GM18517 (cell line): ENCODE results near the gene HADH.

Experiments used
- ATAC-seq: cut with Tn5 transposase; IDR thresholded peaks from one replicate; pipeline ENCODE4 v1.9.1; 2021; ENCODE audit warnings: mild to moderate bottlenecking, moderate library complexity; ENCODE audit not compliant: unreplicated experiment

Gene HADH

DNA sequence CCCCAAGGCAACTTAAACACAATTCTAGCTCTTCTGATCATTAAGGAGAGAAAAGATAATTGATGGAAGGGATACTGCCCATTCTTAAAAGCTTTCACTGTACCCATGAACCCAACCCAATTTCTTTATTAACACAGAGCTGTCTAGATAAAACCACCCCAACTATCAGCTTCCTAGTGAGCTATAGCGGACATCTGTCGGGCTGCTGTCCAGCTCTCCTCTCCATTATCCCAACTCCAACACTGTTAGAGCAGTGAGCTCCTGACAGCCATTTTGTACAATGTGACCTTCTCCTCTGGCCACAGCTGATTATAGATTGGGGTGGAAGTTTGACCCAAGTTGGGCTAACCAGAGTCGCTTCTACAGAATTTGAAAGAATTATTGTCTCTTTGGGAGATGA is 66.1 kb downstream of the HADH start:
- ATAC-seq, result no peak

DNA sequence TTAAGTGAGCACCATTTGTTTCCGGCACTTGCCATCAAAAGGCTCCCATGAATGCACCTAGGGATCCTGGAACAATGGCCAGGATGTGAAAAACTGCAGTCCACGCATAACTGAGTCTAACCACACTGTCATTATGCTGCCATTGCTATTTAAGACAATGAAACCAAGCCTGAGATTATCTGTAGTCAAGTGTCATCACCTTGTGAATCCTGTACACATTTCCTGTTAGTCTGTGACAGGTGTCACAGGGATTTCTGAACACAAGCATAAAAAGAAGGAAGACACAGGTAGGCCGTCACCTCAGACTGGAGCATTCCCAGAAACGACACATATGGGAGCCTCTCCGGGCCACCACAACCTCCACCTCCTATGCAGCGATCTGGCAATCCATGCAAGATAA is 66.7 kb downstream of the HADH start:
- no peak for ATAC-seq

DNA sequence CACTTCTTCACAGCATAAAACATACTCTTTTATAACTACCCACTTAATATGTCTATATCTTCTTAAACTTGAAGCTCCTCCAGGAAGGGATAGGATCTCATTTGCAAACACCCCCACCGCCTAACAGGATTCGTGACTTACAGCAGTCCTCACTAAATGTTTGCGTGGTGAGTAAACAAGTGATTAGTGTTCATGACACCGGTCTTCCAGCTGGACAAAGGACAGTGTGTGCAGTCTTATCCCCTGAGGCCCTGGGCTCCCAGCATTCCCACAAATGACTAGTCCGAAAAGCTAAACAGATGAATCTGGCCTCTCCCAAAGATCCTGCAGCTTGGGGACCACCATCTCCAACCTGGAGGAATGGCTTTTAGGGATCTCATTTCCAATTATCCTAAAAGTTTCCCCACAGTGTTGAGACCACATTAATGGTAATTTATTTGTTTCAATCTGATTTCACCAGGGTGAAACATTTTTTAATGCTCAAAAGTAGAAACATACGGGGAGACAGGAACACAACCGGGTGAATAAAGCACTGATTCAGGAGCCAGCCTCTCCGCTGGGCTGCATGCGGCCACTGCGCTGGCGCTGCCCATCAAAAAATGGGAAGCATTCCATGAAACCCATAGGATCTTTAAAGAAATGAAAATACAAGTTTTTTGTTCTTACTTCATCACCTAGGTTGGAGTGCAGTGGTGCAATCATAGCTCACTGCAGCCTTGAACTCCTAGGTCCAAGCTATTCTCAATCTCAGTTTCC is 69.2 kb downstream of the HADH start:
- no peak for ATAC-seq

DNA sequence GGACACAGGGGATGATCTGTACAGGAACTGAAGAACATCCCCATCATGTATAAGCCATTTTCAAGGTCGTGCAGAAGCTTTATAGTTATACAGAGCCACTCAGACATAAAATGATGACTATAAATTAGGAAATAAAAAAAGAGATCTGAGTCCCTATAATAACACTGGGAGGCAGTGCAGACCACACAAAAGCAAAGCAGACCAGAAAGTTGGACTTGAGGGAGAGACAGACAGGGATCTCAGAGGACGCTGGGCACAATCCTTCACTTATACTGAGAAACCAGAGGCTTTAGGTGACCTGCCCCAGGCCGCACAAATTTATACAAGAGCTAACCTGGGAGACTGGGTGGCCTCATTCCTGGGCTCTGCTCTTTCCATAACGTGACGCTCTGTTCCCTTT is 70.5 kb downstream of the HADH start:
- ATAC-seq, result no peak

DNA sequence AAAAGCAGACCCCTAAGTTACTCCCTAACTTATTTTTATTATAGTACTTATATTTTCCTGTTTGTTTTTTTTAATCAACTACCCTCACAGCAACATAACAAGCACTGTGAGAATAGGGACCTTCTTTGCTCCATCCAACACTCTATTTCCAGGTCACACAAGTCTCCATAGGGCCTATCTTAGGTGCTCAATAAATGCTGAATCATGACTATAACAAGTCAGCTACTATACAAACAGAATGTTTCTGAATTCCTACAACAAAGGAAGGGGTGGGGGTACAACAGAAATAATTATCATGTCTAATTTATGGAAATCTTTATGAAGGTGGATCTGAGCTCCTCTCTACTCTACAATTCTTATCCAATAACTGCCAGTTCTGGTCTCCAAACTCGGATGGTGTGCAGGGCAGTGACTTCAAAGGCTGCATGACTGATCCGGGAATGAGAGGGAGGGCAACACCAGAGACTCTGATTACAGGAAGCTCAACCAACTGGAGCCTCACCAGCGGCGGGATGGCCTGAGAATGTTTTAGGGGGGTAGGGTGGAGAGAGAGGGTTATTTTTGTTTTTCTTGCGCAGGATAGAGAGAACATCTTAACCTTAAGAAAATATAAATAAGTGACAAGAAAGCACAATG is 71.1 kb downstream of the HADH start:
- no peak for ATAC-seq

DNA sequence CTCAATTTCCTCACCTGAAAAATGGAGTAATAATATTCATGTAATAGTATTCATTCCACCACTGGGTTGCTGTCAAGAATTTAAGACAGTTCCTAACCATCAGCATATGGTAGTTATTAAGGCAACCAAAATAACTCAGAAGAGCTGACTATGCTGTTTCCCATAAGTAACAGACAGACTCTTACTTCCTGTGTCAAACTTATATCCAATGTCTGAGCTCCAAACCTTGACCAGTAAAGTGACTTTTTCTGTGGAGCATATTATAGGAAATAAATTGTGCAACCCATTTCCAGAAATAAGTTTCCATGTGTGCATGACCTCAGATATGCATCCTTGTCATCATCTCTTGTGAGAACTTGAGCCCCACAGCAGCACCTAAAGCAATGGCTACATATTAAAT is 78.8 kb downstream of the HADH start:
- ATAC-seq, result no peak

DNA sequence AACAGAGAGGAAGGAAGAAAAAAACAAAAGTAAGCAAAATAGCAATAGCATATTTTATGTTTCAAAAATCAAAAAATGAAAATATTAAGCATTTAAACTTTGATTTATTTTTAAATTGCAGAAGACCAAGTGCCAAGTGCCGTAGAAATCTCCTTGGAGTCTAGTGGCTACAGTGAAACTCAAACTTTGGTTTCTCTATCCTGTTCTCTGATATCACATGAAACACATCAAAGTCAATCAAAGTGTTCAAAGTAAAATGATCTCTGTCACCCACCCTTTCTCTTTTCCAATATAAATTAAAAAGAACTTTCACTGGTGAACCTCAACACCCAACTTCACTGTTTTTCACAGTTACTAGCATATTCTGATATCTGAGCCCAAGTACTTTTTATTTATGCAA is 81.1 kb downstream of the HADH start:
- no peak for ATAC-seq

DNA sequence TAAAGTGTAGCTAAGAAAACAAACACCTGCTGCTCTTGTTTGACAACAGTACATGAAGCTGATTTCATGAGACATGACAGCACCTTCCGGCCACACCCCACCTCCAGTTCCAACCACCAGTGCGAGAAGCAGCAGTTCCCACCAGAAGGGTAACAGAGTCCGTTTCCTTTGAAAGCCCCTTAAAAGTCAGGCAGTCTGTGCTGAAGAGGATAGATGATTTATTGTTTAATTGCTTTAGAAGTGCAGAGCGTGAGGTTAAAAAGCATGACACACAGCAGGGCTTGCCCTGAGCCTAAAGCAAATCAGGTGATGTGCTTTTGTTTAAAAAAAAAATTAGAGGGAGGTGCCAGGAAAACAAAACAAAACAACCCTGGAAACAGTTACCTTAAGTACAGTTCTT is 82.6 kb downstream of the HADH start:
- no peak for ATAC-seq

DNA sequence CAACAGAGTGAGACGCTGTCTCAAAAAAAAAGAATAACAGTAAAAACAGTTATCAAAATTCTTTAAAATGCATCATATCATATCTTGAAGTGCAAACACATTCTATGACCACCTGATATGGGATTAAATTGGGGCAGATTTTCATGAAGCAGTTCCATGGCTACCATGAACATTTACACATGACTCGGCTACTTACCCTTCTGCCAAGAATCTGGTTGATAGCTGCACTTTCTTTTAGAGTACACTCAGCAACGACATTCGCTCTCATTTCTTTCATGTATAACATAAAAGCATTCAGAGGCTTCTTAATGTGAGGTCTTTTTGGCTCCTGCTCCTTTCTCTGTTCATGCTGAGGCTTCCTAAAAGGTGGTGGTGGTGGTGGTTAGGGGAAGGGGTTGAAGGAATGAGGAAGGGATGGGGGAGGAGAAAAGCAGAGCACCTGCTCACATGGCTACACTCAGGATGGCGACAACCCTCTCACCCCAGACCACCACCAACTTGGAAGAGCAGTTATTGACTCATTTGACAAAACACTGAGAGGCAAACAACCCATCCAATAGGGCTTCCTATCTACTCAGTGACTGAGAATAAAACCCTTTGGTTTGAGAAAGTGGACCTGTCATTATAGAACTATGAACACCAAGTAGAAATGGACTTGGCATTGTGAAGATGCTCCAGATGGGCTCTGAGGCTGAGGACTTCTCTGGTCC is 88.5 kb downstream of the HADH start:
- ATAC-seq, result no peak

DNA sequence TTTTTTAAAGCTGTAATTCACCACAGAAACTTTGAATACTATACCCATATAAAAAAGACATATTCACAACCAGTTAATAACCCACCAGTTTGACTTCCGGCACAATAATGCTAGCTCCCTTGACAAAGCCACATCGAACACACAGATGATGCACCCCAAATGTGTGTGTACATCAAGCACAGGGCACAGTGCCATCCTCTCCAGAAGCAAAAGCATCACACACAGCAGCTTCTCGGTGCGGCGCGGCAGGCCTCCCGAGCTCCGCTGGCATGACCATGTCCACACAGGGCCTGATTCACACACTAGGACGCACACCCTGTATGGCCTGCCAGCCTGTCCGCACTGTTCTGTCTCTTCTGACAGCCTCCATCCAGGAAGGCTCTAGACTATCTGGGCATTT is 91.1 kb downstream of the HADH start:
- no peak for ATAC-seq

DNA sequence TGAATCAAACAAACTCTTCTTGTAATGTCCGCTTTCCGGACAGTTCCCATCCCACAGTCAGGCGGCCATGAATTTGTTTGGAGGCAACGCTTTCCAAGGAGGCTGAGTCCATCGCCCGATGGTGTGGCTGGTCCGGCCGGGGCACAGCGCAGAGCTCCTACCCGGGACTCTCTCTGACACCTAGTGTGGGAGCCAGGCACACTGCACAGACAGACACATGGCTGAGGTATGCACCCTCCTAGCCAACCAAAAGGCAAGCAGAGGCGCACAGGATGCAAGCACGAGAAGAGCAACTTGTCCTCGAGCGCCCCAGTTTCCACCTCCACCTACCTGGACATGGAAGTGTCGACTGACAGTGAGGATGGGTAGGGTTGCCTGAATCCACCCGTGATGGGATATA is 91.6 kb downstream of the HADH start:
- ATAC-seq, result no peak
